ENCODE data around the gene RARB.

Gene RARB

DNA sequence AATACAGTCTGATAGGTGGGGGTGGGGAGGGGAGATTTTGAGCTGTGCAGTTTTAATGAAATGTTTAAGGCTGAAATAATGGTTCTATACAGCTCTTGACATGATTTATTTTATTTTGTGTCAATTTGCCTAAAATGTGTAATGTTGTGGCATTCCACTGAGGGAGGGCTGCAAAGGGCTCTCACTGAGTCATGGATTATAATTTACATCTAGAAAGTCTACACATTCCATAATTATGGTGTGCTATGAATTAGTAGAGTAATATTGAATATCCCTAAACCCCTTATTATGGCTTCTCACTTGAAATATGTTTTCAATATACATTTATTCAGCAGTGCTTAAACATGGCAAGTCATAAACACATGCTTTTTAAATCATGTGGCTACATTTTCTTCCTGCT, 103.9 kb downstream of the RARB start:
- DNase-seq (ENCODE audit: low read depth, low spot score) = no peak
- no peak overlapping the region for H3K4me3 ChIP-seq (ENCODE audit: low read length)

- no peak overlapping the region for H3K4me3 ChIP-seq (ENCODE audit: low read length)
- DNase-seq (ENCODE audit: low read depth, low spot score) = no peak
Observed at GRCh38 chr3:25532431-25533162, 104.5 kb downstream of the RARB start.

DNA sequence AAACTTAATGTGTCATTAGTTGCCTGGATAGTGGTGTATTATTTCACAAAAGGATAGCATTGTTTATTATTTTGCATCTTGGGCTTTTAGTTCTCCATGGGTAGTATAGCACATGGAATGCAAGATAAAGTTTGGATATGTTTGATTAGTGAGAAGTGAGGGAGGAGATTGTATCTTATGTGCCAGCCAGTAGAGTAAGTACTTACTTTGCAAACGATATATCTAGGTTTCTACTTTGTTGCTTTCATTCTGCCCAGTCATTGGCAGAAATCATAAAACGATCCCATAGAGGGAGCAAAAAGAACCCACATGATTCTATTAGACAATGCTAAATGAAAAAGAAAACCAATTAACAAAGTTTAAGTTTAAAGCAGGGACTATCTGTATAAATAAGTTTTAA, 105.3 kb downstream of the RARB start:
- no peak overlapping the region for H3K4me3 ChIP-seq (ENCODE audit: low read length)
- no peak for DNase-seq (ENCODE audit: low read depth, low spot score)

GRCh38 chr3:25534007-25534406, 105.9 kb downstream of the RARB start:
- H3K4me3 ChIP-seq (ENCODE audit: low read length) = no peak overlapping the region
- DNase-seq (ENCODE audit: low read depth, low spot score) = no peak

DNA sequence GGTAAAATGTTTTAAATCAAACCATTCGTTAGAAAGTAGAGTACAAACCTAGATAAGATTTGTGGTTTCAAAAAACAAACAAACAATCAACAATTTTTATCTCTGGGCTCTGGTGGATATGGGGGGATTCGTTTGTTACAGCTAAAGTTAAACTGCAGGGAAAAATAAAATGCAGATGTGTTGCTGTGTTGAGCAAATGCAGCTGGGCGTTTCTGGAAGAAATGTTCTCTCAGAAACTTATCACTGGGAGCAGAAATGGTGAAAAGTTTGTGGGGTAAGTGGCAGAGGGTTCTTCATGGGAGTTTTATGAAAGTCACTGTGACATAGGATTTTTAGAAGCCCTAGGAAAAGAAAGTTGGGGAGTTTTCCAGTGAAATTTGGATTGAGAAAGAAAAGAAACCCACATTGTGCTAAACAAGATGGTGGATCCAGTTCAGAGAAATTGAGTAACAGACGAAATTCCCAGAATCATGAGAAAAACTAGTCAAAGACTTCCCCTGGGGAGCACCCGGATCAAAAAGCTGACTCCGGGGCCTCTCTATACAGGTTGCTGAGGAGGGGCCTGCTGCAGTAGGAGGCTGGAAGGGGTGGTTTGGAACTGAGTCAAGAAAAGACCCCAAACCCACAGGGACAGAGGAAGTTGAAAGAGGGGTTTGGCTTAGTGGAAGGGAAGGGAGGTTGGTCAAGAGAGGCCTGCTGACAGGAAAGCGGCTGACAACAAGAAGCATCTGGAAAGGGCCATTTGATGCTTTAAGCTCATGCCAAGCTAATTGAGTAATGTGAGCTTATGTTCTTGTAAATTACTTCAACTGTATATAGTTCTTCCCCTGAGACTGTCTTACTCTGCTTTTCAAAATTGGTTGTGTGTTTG, 108.7 kb downstream of the RARB start:
- H3K4me3 ChIP-seq (ENCODE audit: low read length) = no peak overlapping the region
- DNase-seq (ENCODE audit: low read depth, low spot score) = no peak

DNA sequence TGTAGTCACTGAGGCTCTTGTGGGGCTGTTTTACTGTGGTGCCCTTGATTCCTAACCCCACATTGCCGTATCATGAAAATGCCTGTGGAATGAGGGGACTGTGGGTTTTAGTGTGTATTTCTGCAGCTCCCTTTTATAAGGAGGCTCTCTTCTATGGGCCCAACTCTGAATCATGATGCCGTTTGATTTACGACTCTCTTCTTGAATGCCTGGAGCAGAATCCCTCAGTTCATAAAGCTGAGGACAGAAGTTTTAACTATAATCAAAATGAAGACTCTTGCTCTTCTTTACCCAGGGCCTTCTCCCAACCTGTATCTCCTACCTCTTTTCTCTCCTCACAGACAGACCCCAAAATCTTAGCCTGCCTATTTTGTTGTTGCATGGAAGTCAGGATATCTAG, 109.5 kb downstream of the RARB start:
- DNase-seq (ENCODE audit: low read depth, low spot score) = no peak
- no peak overlapping the region for H3K4me3 ChIP-seq (ENCODE audit: low read length)

GRCh38 chr3:25540273-25540672, 112.2 kb downstream of the RARB start:
- DNase-seq (ENCODE audit: low read depth, low spot score) = no peak
- H3K4me3 ChIP-seq (ENCODE audit: low read length) = no peak overlapping the region

- DNase-seq (ENCODE audit: low read depth, low spot score) = no peak
- no peak overlapping the region for H3K4me3 ChIP-seq (ENCODE audit: low read length)
Observed at GRCh38 chr3:25542492-25543039, 114.5 kb downstream of the RARB start.

- H3K4me3 ChIP-seq (ENCODE audit: low read length) = no peak overlapping the region
- DNase-seq (ENCODE audit: low read depth, low spot score) = no peak
Observed at GRCh38 chr3:25547103-25547502, 119.0 kb downstream of the RARB start.

- H3K4me3 ChIP-seq (ENCODE audit: low read length) = no peak overlapping the region
- no peak for DNase-seq (ENCODE audit: low read depth, low spot score)
Observed at GRCh38 chr3:25547943-25548674, 120.0 kb downstream of the RARB start.

DNA sequence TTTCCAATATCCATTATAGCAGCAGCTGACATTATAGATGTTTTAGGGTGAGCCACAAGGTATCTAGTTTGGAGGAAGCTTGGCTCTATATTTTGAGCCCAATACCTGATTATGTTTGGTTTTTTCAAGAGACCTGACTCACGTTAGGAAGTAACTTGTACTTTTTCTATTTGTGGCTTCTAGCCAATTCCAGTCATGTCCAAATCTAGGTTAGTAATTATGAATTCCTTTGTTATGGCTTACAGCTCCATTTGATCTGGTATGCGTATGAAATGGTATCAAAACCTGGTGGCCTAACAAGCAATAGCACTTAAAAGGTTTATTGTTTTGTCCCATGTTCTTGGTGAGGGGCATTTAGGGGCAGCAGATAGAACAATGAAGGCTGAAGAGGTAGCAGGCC, 120.8 kb downstream of the RARB start:
- H3K4me3 ChIP-seq (ENCODE audit: low read length) = no peak overlapping the region

GRCh38 chr3:25552251-25552650, 124.2 kb downstream of the RARB start:
- H3K4me3 ChIP-seq (ENCODE audit: low read length) = no peak overlapping the region
- no peak for DNase-seq (ENCODE audit: low read depth, low spot score)

More for the DNA sequence above, 120.8 kb downstream of the RARB start:
- DNase-seq (ENCODE audit: low read depth, low spot score) = no peak

GRCh38 chr3:25554376-25554775, 126.3 kb downstream of the RARB start:
- no peak for DNase-seq (ENCODE audit: low read depth, low spot score)
- H3K4me3 ChIP-seq (ENCODE audit: low read length) = no peak overlapping the region

DNA sequence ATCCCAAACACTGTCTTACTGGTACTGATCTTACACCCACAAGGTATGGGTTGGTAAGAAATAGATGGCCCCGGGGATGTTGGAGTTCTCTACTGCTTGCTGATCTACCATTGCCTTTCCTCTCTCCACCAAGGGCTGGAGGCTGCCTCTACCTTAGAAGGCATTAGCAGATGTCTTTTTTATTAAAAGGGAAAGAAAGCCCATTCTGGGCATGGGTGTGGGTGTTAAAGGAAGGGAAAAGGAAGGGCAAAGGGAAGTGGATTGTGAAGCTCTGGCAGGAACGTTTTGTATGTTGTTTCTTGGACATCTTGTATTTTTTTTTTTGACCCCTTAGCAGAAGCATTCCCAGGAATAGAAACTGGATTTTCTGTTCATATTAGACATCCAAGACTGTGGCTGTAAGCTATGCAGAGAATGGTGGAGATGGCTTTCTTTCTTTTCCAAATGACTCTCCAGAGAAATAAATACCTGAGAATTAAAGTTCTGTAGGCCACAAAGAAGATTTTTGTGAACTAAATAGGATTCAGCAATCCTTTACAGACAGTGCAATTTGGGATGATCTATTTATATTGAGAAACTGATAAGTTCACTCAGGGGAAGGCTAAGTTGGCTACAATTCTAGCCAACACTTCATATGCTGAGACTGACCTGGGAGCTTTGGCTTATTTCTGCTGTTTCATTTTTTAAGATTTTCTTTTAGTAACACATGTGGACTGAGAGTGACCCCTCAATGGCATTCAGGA, 127.8 kb downstream of the RARB start:
- no peak for DNase-seq (ENCODE audit: low read depth, low spot score)
- H3K4me3 ChIP-seq (ENCODE audit: low read length) = no peak overlapping the region

GRCh38 chr3:25556447-25556846, 128.4 kb downstream of the RARB start:
- no peak for DNase-seq (ENCODE audit: low read depth, low spot score)
- H3K4me3 ChIP-seq (ENCODE audit: low read length) = no peak overlapping the region

GRCh38 chr3:25557694-25558093, 129.6 kb downstream of the RARB start:
- DNase-seq (ENCODE audit: low read depth, low spot score) = no peak
- no peak overlapping the region for H3K4me3 ChIP-seq (ENCODE audit: low read length)

DNA sequence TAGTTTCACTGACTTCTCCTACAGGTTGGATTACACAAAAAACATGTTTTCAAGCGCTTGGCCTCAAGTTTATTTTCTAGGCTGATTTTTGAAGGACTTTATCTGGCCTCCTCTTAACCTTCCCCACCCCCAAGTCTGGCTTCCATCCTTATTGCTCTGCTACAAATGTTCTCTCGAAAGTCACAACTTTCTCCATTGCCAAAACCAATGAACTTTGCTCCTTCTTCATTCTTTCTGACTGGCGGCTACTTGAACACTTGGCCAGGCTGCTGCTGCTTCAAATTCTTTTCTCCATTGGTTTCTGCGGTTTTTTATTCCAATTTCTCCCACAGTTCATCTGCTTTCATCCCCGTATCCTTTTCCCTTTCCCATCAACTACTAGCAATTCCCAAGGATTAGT, 130.1 kb downstream of the RARB start:
- no peak overlapping the region for H3K4me3 ChIP-seq (ENCODE audit: low read length)
- no peak for DNase-seq (ENCODE audit: low read depth, low spot score)

GRCh38 chr3:25558796-25559195, 130.7 kb downstream of the RARB start:
- no peak for DNase-seq (ENCODE audit: low read depth, low spot score)
- H3K4me3 ChIP-seq (ENCODE audit: low read length) = no peak overlapping the region

DNA sequence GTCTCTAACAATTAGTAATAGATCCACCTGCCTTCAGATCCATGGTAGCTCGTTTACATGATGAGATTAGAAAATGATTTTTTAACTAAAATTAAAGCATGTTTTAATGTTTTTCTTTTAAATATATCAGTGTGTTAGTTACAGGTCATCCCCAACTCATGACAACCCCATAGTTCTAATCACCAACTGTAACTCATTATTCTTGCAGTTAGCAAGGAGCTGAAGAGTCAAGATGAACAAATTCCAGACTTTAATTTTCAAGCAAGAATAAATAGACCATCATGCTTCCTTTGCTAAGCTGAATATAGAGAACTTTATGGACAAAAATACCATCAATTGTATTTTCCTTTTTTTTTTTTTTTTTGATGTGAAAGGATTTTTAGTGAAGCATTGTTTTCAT, 135.5 kb downstream of the RARB start:
- no peak for DNase-seq (ENCODE audit: low read depth, low spot score)
- H3K4me3 ChIP-seq (ENCODE audit: low read length) = no peak overlapping the region

All from Jurkat, Clone E6-1 (cell line).